ENCODE results near the gene MIPEP.
A peak's percentile ranks its signal among the peaks of the same experiment; 100 is the strongest.

Gene MIPEP

DNA sequence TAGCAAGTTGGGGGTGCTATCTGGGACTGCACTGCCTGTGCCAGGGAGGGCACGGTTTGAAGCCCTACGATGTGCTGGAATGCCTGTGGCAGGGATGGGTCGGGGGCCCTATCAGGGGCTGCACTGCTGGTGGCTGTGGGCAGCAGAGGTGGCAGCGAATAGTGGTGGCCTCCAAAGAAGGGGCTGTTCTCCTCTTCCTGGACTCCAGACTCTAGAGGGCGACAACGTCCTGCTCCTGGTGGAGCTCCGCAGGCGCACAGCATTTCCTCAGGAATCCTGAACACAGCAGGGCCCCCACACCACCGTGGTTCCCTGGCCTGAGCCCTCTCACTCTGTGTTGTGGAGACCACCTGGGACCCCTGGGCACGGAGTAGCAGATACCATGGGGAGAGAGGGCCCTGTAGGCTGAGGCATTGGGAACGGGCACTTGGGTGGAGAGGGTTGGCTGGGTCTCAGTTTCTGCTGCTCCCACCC, 173.4 kb downstream of the MIPEP start:
- no peak for DNase-seq (ENCODE audit: low read depth)
- peak; percentile 42 for TF ChIP-seq CTCF (conservative IDR thresholded peaks at IDR 0.05; ENCODE audit: low read depth, low read length)
- no peak overlapping the region for H3K4me3 ChIP-seq (ENCODE audit: low read length)

DNA sequence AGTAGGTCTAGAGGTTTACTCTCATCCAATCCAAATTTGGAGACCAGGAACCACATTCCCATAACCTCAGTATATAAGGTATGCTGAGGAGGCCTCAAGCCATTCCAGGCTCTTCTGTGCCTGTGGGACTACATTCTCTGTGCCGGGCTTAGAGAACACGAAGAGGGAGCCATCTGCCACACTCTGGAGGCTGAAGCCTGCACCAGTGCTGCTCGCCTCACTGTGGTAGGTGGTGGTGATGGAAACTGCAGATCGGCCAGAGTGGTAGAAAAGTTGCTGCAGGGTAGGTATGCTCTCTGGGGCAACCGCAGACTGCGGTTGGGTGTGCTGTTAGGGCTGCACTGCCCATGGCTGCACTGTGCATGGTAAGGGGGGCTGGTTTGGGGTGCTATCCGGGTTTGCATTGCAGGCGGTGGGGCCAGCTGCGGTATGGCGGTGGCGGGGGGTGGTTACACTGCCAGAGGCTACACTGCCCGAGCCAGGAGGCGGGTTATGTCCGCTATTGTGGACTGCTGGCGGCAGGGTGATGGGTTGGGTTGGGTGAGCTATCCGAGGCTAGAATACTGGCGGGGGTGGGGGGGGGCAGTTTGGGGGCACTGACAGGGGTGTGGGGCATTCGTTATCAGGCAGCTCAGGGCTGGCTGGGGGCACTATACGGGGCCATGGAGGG, 174.0 kb downstream of the MIPEP start:
- TF ChIP-seq CTCF (conservative IDR thresholded peaks at IDR 0.05; ENCODE audit: low read depth, low read length) = no peak
- H3K4me3 ChIP-seq (ENCODE audit: low read length) = no peak overlapping the region
- no peak for DNase-seq (ENCODE audit: low read depth)

DNA sequence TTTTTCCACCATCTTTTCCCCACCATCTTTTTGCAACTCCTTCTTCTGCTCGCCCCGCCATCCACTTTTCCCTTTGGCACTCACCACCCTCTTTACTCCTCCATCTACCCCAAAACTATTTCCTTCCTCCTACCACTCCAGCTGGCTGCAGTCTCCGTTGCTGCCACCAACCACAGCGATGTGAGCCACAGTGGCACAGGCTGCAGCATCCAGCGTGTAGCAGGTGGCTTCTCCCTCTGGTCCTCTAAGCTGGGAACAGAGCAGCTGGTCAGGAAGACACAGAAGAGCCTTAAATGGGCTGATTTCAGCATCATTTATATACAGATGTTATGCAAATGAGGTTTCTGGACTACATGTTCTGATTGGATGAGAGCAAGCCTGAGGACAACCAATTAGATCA, 174.5 kb downstream of the MIPEP start:
- TF ChIP-seq CTCF (conservative IDR thresholded peaks at IDR 0.05; ENCODE audit: low read depth, low read length) = no peak
- no peak for DNase-seq (ENCODE audit: low read depth)
- no peak overlapping the region for H3K4me3 ChIP-seq (ENCODE audit: low read length)

DNA sequence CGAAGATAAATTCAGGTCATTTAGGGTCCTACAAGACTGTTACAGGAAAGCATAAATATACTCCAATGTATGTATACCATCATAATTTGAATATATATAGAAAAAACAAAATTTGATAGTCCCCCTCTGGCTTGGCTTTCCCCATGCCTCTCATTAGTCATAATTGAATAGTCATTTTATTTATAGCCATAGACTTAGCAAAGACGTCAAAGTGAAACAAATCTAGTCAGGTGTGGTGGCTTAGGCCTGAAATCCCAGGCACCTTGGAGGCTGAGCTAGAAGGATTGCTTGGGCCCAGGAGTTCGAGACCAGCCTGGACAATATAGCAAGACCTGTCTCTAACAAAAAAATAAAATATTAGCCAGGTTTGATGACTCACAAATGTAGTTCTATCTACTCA, 177.8 kb downstream of the MIPEP start:
- no peak for DNase-seq (ENCODE audit: low read depth)
- TF ChIP-seq CTCF (conservative IDR thresholded peaks at IDR 0.05; ENCODE audit: low read depth, low read length) = no peak
- no peak overlapping the region for H3K4me3 ChIP-seq (ENCODE audit: low read length)

GRCh38 chr13:23710366-23710765, 178.8 kb downstream of the MIPEP start:
- no peak overlapping the region for H3K4me3 ChIP-seq (ENCODE audit: low read length)
- DNase-seq (ENCODE audit: low read depth) = no peak
- TF ChIP-seq CTCF (conservative IDR thresholded peaks at IDR 0.05; ENCODE audit: low read depth, low read length) = no peak

GRCh38 chr13:23709536-23709935, 179.7 kb downstream of the MIPEP start:
- H3K4me3 ChIP-seq (ENCODE audit: low read length) = no peak overlapping the region
- DNase-seq (ENCODE audit: low read depth) = no peak
- TF ChIP-seq CTCF (conservative IDR thresholded peaks at IDR 0.05; ENCODE audit: low read depth, low read length) = peak; percentile 11

- peak; percentile 53 for TF ChIP-seq CTCF (conservative IDR thresholded peaks at IDR 0.05; ENCODE audit: low read depth, low read length)
- H3K4me3 ChIP-seq (ENCODE audit: low read length) = no peak overlapping the region
- DNase-seq (ENCODE audit: low read depth) = no peak
Measured at GRCh38 chr13:23707674-23708073, 181.5 kb downstream of the MIPEP start.
